HG03095 (cell line): Measurements from ENCODE around the gene PCDH12.
A peak's percentile ranks its signal among the peaks of the same experiment; 100 is the strongest.
"Not testable (repeated sequence)": the region's sequence is repeated elsewhere in the genome, so short reads cannot be mapped to it uniquely, and the experiment has no call there.

Experiments
- ATAC-seq: cut with Tn5 transposase; IDR thresholded peaks from one replicate; pipeline ENCODE4 v1.9.1; 2021; ENCODE audit warnings: moderate library complexity; ENCODE audit not compliant: unreplicated experiment

The PCDH12 gene

GRCh38 chr5:141941307-141941706 is 16.7 kb downstream of the PCDH12 start:
- ATAC-seq = no peak

DNA sequence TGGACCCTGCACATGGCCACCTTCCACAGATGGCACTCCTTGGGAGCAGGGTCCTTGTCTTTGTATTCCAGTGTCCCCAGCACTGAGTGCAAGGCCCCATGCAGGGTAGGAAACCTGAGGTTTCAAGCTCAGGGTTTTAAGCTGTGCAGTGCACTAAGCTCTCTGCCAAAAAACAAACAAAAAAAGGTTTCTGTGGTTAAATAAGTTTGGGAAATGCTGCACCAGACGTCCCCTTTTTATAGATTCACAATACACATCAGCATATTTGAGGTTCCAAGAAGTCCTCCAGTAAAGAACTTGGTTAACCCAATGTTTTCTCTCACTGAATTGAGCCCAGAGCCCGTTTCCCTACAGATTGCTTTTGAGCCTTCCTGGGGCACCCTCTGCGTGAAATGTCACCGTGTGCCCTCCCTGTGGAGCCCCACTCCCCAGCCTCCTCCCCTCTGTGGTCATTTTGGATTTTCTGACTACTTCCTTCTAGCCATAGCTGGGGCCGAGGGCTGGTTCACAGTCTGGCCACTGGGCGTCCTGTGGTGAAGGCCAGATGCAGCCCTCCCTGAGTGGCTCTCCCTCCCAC is 17.2 kb downstream of the PCDH12 start:
- ATAC-seq = no peak

DNA sequence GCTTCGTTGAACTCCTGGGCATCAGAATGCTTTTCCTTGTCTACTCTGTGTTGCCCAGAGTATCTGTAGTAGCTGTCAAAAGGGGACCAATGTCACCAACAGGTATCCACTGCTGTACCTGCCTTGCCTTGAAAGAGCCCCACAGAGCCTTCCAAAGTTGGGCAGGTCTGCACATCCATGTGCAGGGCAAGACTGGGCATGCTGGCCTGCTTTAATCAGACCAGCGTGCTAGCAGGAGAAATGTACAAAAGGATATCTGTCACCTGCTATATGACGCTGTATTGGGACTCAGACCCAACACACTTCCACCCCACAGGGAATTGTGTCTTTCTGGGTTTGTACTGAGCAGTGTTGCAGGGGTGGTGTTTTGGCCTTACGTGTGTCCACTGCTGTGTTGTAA is 22.5 kb downstream of the PCDH12 start:
- no peak for ATAC-seq

GRCh38 chr5:141934099-141934844 is 23.7 kb downstream of the PCDH12 start:
- ATAC-seq = no peak

GRCh38 chr5:141933151-141933550 is 24.9 kb downstream of the PCDH12 start:
- no peak for ATAC-seq

GRCh38 chr5:141931694-141932093 is 26.3 kb downstream of the PCDH12 start:
- ATAC-seq = no peak

GRCh38 chr5:141929398-141930058 is 28.5 kb downstream of the PCDH12 start:
- no peak for ATAC-seq

GRCh38 chr5:141928051-141928450 is 30.0 kb downstream of the PCDH12 start:
- no peak for ATAC-seq

GRCh38 chr5:141926434-141926833 is 31.6 kb downstream of the PCDH12 start:
- no peak for ATAC-seq

GRCh38 chr5:141923448-141924313 is 34.3 kb downstream of the PCDH12 start, which contains the start of gene DELE1:
DELE1 (plus strand) TSS chr5:141923871; CDS start chr5:141923942, 71 bp downstream.
- peak; percentile 96 for ATAC-seq

- ATAC-seq = not testable (repeated sequence)
Measured at GRCh38 chr5:141922827-141923447, 35.1 kb downstream of the PCDH12 start.

GRCh38 chr5:141920771-141921170 is 37.2 kb downstream of the PCDH12 start:
- no peak for ATAC-seq

GRCh38 chr5:141919218-141920119 is 38.5 kb downstream of the PCDH12 start:
- ATAC-seq = no peak

DNA sequence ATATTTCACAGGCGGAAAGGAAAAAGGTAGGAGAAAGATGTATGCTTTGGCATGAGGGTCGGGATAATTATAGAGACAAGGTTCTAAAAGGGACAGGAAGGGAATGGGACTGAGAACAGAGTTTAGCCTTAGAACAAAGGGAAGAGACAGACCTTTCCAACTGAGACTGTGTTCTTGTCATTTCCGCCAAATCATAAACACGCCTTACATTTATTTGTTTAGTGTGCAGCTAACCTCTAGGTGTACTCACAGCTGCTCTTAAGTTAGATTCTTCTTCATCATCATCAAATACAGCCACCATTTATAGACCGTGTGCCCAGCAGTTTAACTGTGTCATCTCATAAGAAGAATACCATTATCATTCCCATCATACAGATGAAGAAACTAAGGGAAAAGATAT is 40.2 kb downstream of the PCDH12 start:
- no peak for ATAC-seq

DNA sequence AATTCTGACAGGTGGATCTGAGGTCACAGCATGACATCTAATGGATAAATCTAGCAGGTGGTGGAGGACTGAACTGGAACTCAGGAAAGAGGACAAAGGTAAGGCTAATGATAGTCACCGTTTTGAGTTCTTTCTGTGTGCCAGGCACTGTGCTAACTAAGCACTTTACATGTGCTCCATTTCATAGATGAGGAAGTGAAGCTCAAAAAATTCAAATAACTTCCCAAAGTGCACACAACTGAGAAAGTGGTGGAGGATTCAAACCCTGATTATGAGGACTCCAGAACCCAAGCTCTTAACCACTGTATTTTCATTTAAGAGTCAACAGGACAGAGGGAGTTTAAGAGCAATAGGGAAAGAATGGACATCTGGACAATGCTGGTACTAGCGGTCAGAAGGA is 41.5 kb downstream of the PCDH12 start:
- ATAC-seq = peak; percentile 56

DNA sequence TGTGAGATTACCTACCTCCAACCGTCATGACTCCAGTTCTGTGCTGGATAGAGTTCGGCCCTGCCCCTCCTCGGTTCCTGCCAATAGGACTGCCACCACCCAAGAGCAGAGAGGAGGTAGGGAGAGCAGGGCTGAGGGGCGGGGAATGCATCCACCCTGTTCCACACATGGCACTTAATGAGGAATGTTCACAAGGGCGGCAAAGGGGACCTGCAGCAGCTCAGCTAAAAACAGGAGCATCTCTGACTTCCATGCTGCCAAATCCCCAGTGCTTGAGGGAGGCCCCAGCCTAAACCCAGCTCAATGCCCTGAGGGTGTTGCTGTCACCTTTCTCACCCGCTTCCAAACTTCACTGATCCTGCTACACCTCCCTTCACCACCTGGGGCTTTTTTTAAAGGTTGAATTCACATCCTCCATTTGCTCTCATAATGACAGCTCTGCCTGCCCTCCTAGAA is 42.1 kb downstream of the PCDH12 start:
- no peak for ATAC-seq

GRCh38 chr5:141914797-141915196 is 43.2 kb downstream of the PCDH12 start:
- no peak for ATAC-seq

GRCh38 chr5:141914199-141914743 is 43.7 kb downstream of the PCDH12 start:
- no peak for ATAC-seq

GRCh38 chr5:141913560-141914198 is 44.3 kb downstream of the PCDH12 start:
- no peak for ATAC-seq
